Activated T-cell treated with anti-CD3 and anti-CD28 coated beads for 1 hour (primary cell): ENCODE results near the gene NTN1.

ENCODE experiments used
- DNase-seq: peaks from one replicate; pipeline ENCODE4 v3.0.0-alpha.2; 2020; ENCODE audit warnings: low read depth

NTN1 gene

GRCh38 chr17:9218064-9218635 lies 196.8 kb downstream of the NTN1 start:
- no peak for DNase-seq

GRCh38 chr17:9218911-9219310 lies 197.6 kb downstream of the NTN1 start:
- DNase-seq, result no peak

- DNase-seq, result no peak
Observed at GRCh38 chr17:9219631-9220397, 198.5 kb downstream of the NTN1 start.

- no peak for DNase-seq
Observed at GRCh38 chr17:9220398-9221146, 199.3 kb downstream of the NTN1 start.

- no peak for DNase-seq
Observed at GRCh38 chr17:9221147-9221921, 200.0 kb downstream of the NTN1 start.

- no peak for DNase-seq
Observed at GRCh38 chr17:9221922-9222180, 200.5 kb downstream of the NTN1 start.

- DNase-seq, result no peak
Observed at GRCh38 chr17:9223531-9223930, 202.2 kb downstream of the NTN1 start.

- no peak for DNase-seq
Observed at GRCh38 chr17:9224485-9224884, 203.2 kb downstream of the NTN1 start.

GRCh38 chr17:9225305-9226101 lies 204.2 kb downstream of the NTN1 start:
- DNase-seq, result no peak

GRCh38 chr17:9226130-9226793 lies 205.0 kb downstream of the NTN1 start:
- DNase-seq, result no peak

- no peak for DNase-seq
Observed at GRCh38 chr17:9226794-9227135, 205.5 kb downstream of the NTN1 start.

GRCh38 chr17:9227819-9228407 lies 206.6 kb downstream of the NTN1 start:
- DNase-seq, result no peak

- DNase-seq, result no peak
Observed at GRCh38 chr17:9228408-9229159, 207.3 kb downstream of the NTN1 start.

GRCh38 chr17:9229160-9229825 lies 208.0 kb downstream of the NTN1 start:
- DNase-seq, result no peak

GRCh38 chr17:9229826-9230201 lies 208.5 kb downstream of the NTN1 start:
- DNase-seq, result no peak

- DNase-seq, result no peak
Observed at GRCh38 chr17:9230346-9230745, 209.0 kb downstream of the NTN1 start.

- no peak for DNase-seq
Observed at GRCh38 chr17:9230861-9231260, 209.6 kb downstream of the NTN1 start.

- no peak for DNase-seq
Observed at GRCh38 chr17:9231449-9232154, 210.3 kb downstream of the NTN1 start.

- no peak for DNase-seq
Observed at GRCh38 chr17:9232155-9232475, 210.8 kb downstream of the NTN1 start.
